NCI-H1105 (cell line): Measurements from ENCODE around the gene PNPO.

ENCODE experiments used
- DNase-seq: peaks from one replicate; lab custom pipeline; 2025; lab: John Stamatoyannopoulos, UW

PNPO gene

DNA sequence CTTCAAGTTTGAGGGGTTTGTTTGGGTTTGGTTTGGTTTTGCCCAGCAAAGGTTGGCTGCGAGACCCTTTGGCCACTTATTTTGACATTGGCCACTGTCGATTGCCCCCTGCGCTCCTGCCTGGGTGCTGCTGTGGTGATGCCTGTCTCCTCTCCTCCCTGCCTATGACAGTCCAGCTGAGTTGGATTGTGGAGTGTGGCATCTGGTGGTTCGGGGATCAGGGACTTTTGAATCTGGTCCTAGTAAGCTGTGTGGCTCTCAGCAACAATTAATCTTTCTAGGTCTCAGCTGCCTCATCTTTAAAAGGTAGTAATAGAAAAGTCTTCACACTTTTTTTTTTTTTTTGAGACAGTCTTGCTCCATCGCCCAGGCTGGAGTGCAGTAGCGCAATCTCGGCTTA, 56.7 kb downstream of the PNPO start:
- no peak for DNase-seq
